ENCODE measurements around the gene CCDC9.

DNA sequence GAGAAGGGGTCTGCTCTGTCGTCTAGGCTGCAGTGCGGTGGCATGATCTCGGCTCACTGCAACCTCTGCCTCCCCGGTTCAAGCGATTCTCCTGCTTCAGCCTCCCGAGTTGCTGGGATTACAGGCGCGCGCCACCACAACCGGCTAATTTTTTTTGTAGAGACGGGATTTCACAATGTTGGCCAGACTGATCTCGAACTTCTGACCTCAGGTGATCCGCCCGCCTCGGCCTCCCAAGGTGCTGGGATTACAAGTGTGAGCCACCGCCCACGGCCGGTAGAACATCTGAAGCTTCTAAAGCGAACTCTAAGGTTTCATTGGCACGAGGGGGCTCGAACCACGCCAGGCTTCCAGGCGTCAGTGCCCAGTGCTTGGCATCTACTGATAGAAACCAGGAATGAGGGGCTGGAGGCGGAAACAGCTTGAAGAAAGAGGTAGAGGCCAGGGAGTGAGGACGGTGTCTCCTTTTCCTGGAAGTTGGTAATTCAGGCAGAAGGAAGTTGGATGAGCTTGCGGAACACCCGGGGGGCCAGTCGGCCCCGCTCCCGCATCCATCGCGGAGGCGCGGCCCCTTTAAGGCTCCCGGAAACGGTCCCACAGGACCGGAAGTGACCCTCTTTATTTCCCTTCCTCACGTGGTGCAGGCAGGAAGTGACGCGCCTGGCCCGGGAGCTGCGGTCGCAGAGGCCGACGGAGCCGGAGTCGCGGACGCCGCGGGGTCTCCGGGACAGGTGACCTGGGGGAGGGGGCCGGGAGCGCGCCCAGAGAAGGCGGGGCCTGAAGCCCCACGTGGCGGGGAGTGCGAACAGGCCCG lies at the start of gene CCDC9:
- no peak for TF ChIP-seq ZNF274 (IDR thresholded peaks at IDR 0.05; ENCODE audit: low read depth, low read length)
- no peak for TF ChIP-seq YY1 (IDR thresholded peaks at IDR 0.05; ENCODE audit: insufficient read depth, insufficient read length)
